Cardiac muscle cell (in vitro differentiated cells and primary cell): Measurements from ENCODE around the gene IFFO2. TPM values are rescaled to one million over a fixed set of nuclear protein-coding genes. Genes with fewer than 3 reads are reported as not detected.

ENCODE experiments used
- DNase-seq, 2 donors: peaks; one replicate each; pipeline versions ENCODE4 v3.0.0 to v3.0.0-alpha.2; 2010 to 2017; ENCODE audit warnings: low read depth in 1 of 2, low spot score in 1 of 2
- H3K27ac ChIP-seq: fragments of 200-600 bp; sonication (generic); 2 replicates; pipeline ENCODE4 v1.5.1; 2016
- H3K27me3 ChIP-seq: fragments of 200-600 bp; sonication (generic); 2 replicates; pipeline ENCODE4 v1.6.0; 2016; ENCODE audit warnings: control low read depth
- H3K36me3 ChIP-seq: fragments of 200-600 bp; sonication (generic); 2 replicates; pipeline ENCODE4 v1.5.1; 2016; ENCODE audit warnings: control low read depth
- H3K4me1 ChIP-seq: fragments of 200-600 bp; sonication (generic); 2 replicates; pipeline ENCODE4 v1.8.1; 2017; ENCODE audit warnings: low read depth, mild to moderate bottlenecking, mixed run types
- H3K4me3 ChIP-seq: fragments of 200-600 bp; sonication (generic); 2 replicates; pipeline ENCODE4 v1.5.1; 2016; ENCODE audit warnings: mild to moderate bottlenecking
- H3K9me3 ChIP-seq: fragments of 200-600 bp; sonication (generic); 2 replicates; pipeline ENCODE4 v1.5.1; 2017; ENCODE audit warnings: low read depth, mild to moderate bottlenecking, control low read depth
- polyA plus RNA-seq: library from polyadenylated mRNA; unstranded; fragments of >200 nt; fragmentation: Nextera tagmentation; extraction: Ambion mirVana; gene quantifications from 2 replicates; pipeline ENCODE4 v1.2.1, GENCODE V29; 2016
- total RNA-seq: library from RNA; depleted of rRNA; stranded (reverse); fragments of >200 nt; gene quantifications from 2 replicates; pipeline ENCODE4 v1.2.3, GENCODE V29; 2016
- TF ChIP-seq, protein P1 (sequence below): IDR thresholded peaks from 2 replicates; pipeline ENCODE4 v1.5.1; 2012; ENCODE audit warnings: low read depth, mild to moderate bottlenecking, low read length

Gene IFFO2
- total and polyA plus RNA-seq, 2 experiments from 2014 or later, result 0.78 to 18.5 TPM

DNA sequence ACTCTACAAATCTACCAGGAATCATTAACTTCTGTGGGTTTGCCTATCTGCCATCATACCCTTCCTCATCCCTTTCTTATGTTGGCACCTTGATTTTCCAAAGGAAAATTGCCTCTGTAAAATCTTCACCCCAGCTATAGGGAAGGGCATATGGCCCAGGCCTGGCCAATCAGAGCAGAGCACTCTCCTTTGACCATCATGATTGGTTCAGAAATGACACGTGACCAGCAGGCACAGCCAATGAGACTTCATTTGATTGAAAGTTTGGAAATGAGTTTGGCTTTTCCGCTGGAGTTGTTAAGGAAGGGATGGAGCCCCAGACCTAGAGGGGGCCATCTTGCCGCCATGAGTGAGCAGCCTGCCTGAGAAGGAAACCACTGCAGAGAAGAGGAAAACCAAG is 35.1 kb upstream of the IFFO2 start:
- Histone ChIP-seq H3K4me1 (no peaks in the 10 kb centered on the region), H3K4me3 (no peak overlapping the region), H3K27me3 (no peaks in the 10 kb centered on the region), H3K9me3 (no peaks in the 10 kb centered on the region), H3K36me3 (no peaks in the 10 kb centered on the region), H3K27ac (no peak overlapping the region)
- TF ChIP-seq, protein P1, sequence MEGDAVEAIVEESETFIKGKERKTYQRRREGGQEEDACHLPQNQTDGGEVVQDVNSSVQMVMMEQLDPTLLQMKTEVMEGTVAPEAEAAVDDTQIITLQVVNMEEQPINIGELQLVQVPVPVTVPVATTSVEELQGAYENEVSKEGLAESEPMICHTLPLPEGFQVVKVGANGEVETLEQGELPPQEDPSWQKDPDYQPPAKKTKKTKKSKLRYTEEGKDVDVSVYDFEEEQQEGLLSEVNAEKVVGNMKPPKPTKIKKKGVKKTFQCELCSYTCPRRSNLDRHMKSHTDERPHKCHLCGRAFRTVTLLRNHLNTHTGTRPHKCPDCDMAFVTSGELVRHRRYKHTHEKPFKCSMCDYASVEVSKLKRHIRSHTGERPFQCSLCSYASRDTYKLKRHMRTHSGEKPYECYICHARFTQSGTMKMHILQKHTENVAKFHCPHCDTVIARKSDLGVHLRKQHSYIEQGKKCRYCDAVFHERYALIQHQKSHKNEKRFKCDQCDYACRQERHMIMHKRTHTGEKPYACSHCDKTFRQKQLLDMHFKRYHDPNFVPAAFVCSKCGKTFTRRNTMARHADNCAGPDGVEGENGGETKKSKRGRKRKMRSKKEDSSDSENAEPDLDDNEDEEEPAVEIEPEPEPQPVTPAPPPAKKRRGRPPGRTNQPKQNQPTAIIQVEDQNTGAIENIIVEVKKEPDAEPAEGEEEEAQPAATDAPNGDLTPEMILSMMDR, result no peak
- no peak for DNase-seq

DNA sequence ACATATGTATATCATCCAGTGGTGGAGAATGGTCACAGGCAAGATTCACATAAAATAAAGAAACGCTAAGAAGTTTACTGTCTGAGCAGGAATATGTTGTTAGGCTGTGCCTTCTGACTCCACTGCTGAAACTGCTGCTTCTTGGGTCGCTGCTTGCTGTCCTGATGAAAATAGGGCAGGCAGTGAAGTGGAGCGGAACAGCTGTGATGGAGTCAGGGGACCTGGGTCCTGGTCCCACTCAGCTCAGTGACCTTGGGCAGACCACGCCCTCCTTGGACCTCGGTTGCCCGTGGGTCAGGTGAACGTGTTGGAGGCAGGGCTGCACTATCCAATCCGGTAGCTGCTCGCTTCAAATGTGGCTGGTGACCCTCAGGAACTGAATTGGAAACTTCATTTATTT is 33.4 kb upstream of the IFFO2 start:
- Histone ChIP-seq H3K4me3 (no peak overlapping the region), H3K4me1 (no peaks in the 10 kb centered on the region), H3K27me3 (no peaks in the 10 kb centered on the region), H3K36me3 (no peaks in the 10 kb centered on the region), H3K27ac (no peak overlapping the region), H3K9me3 (no peaks in the 10 kb centered on the region)
- TF ChIP-seq, protein P1, result no peak
- no peak for DNase-seq

DNA sequence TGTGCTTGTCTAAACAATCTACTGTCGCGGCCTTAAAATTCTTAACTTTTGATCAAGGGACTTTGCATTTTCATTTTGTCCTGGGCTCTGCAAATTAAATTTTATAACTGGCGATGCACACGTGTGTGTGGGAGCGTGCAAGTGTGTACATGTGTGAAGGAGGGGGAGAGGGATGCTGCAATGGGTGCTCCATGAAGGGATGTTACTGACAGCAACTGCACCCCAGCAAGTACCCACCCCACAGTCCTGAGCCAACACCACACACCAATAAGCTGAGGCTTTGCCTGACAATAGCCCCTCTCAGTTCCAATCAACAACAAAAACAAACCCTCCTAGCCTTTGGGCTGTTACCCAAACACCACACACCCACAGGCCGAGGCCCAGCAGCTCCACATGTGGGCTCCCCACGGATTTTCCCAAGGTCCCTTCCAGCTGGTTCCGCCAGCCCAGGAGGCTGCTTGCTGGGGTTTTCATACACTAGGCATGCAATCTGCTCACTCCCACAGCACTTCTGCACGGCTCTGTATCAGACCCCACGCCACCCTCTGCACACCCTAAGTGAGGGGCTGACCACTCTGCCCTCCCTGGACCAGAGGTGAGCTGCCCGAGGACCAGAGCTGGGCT is 32.8 kb upstream of the IFFO2 start:
- TF ChIP-seq, protein P1, result no peak
- Histone ChIP-seq H3K27me3 (no peaks in the 10 kb centered on the region), H3K36me3 (no peaks in the 10 kb centered on the region), H3K4me1 (no peaks in the 10 kb centered on the region), H3K27ac (no peak overlapping the region), H3K9me3 (no peaks in the 10 kb centered on the region), H3K4me3 (no peak overlapping the region)
- DNase-seq, result no peak

DNA sequence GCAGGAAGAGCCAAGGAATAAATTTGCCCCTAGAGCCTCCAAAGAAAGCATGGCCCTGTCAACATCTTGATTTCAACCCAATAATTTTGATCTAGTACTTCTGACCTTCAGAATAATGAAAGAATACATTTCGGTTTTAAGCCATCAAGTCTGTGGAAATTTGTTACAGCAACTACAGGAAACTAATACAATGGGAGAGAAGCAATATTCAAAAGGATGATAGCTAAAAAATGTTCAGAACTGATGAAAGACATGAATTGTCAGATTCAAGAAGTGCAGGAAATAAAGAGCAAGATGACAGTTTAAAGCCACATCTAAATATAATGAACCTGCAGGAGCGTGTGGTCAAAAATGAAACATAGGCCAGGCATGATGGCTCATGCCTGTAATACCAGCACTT is 24.8 kb upstream of the IFFO2 start:
- Histone ChIP-seq H3K27me3 (peaks cover 8% of the 10 kb centered on the region), H3K27ac (no peak overlapping the region), H3K9me3 (no peaks in the 10 kb centered on the region), H3K4me3 (no peak overlapping the region), H3K36me3 (no peaks in the 10 kb centered on the region), H3K4me1 (peaks cover 5% of the 10 kb centered on the region)
- TF ChIP-seq, protein P1, result no peak
- DNase-seq, result no peak

DNA sequence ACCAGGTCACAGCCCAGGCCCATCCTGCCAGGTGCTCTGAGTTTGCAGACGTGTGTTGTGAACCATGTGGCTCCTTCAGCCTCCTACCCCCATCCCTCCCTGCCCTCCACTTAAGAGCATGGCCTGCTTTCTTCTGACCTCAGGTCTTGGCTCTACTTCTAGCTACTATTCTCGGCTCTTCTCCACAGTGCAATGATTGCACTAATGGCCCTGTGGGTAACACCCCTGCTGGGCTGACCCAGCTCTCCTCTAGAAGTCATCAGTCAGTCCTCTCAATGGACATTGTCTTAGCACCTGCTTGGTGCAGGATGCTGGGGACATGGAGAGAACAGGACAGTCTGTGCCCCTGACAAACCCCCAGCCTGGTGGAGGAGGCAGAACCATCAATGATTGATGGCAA is 22.2 kb upstream of the IFFO2 start:
- H3K9me3 ChIP-seq, result no peaks in the 10 kb centered on the region
- H3K27me3 ChIP-seq, result peaks cover 8% of the 10 kb centered on the region
- H3K27ac ChIP-seq, result no peak overlapping the region
- no peaks in the 10 kb centered on the region for H3K36me3 ChIP-seq
- H3K4me3 ChIP-seq, result no peak overlapping the region
- DNase-seq, result no peak
- peaks cover 5% of the 10 kb centered on the region for H3K4me1 ChIP-seq
- TF ChIP-seq, protein P1, result no peak
